OCI-LY1 (cell line): ENCODE results near the gene FAM114A1.

Source experiments
- CTCF ChIP-seq: fragments of 200-600 bp; sonication (generic), shearing (Covaris generic); IDR thresholded peaks from 2 replicates; pipeline ENCODE4 v1.5.1; 2017; ENCODE audit warnings: mild to moderate bottlenecking, antibody characterized with exemption, low read length, moderate library complexity, mixed read lengths
- EZH2 ChIP-seq: fragments of 200-600 bp; sonication (generic), shearing (Covaris generic); IDR thresholded peaks from 2 replicates; pipeline ENCODE4 v1.8.0; 2017; ENCODE audit warnings: borderline replicate concordance, mixed run types, mild to moderate bottlenecking, antibody characterized with exemption, low read length, moderate library complexity, mixed read lengths

GRCh38 chr4:38965866-38966265, 98.3 kb downstream of the FAM114A1 start:
- TF ChIP-seq CTCF (no peak), EZH2 (no peak)
